Fibroblast of skin of back (primary cell): ENCODE data around the gene NEMP1.
"Not testable (repeated sequence)": the region's sequence is repeated elsewhere in the genome, so short reads cannot be mapped to it uniquely, and the experiment has no call there.

Experiments
- DNase-seq: peaks from one replicate; pipeline ENCODE4 v3.0.0-alpha.2; 2013

The NEMP1 gene

GRCh38 chr12:57027011-57027804 lies 51.4 kb downstream of the NEMP1 start:
- no peak for DNase-seq

- DNase-seq, result no peak
Observed at GRCh38 chr12:57025196-57025595, 53.4 kb downstream of the NEMP1 start.

GRCh38 chr12:57022324-57022723 lies 56.3 kb downstream of the NEMP1 start:
- DNase-seq, result not testable (repeated sequence)

DNA sequence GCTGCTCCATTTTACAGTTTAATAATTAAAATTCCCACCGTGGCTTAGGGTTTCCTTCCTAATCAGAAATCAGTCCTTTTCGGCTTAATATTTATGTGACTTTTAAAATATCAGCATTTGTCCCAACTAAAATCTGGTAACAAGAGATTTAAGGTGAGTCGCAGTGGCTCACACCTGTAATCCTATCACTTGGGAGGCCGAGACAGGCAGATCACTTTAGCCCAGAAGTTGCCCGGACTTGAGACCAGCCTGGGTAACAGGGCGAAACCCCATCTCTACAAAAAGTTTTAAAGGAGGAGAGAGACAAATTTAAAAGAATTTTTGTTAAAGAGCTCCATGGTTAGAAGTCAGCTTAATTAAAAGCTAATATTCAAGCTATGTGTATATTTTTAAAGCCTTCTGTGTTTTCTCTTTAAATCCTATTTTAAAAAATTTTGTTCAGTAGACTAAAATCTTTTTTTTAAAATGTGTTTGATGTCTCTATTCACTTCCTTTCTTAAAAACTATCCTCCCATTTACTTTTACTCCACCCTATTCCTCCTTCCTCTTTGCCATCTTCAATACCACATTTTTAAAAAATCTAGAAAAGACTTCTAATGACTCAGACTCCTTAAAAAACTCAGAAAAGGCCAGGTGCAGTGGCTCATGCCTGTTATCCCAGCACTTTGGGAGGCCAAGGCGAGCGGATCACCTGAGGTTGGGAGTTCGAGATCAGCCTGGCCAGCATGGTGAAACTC lies 58.4 kb downstream of the NEMP1 start:
- no peak for DNase-seq

- DNase-seq, result no peak
Observed at GRCh38 chr12:57018906-57019305, 59.7 kb downstream of the NEMP1 start.

GRCh38 chr12:57018353-57018752 lies 60.2 kb downstream of the NEMP1 start:
- DNase-seq, result not testable (repeated sequence)

DNA sequence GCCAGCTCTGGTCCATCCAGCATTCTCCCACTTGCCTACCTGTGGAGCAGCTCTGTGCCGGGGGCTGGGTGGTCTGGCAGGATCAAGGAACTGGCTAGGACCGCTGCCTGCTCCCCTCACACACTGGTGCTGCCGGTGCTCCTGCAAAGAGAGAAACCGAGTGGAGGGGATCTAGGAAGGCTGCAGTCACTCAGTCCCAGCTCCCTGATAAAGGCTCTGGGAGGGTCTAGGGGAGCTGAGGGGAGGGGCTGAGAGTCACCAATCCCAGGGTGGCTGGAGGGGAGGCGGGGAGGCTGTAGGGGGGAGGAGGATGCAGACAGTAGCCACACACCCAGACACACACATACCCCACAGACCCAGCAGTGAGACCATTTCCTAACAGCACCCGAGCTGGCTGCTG lies 62.2 kb downstream of the NEMP1 start, which contains the start of gene TAC3:
Gene TAC3, minus strand, starts transcription at position 182 of the 400 bp plus-strand sequence. CDS start 732 bp downstream, outside the sequence.
- DNase-seq, result no peak

GRCh38 chr12:57012600-57013465 lies 65.8 kb downstream of the NEMP1 start:
- DNase-seq, result no peak

DNA sequence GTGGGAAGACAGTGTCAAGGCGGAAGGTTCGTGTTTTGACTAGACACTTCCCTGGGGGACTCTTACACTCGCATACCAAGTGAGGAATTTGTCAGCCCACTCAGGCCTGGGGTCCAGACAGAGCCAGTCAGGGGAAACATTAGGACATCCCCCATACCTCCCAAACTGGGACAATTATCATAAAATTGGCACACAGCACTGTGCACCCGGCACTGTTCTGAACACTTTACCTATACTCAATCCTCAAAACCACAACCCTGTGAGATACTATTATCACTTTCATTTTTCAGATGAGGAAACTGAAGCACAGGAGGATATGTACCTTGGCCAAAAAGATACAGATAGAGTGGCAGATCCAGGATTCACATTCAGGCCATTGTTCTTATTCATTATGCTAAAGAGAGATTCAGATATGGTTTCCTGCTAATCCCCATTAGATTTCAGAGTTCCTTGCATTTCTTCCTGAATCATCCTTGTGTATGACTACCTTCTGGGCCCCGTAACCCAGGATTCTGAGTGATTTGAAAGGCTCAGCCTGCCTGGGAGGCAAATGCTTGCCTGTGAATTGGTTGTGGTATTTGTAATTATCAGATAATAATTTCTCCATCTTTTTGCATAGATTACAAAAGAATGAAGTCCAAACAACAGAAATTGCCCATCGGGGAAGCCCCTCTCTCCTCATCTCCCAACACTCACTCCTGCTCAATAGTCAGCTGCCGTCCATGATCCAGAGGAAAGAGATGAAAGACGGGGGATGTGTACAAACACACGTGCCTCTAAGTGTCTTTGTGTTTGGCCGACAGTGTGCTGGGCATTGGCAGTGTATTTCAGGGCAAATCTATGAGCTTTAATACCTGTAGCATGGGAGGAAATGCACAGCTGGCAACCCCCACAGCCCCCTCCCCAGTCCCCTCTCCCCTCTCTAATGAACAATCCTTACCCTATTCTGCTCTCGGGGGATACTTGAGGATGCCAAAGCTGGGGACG lies 66.9 kb downstream of the NEMP1 start:
- no peak for DNase-seq

GRCh38 chr12:57010627-57011247 lies 67.9 kb downstream of the NEMP1 start:
- DNase-seq, result no peak

GRCh38 chr12:57009949-57010626 lies 68.5 kb downstream of the NEMP1 start:
- no peak for DNase-seq

DNA sequence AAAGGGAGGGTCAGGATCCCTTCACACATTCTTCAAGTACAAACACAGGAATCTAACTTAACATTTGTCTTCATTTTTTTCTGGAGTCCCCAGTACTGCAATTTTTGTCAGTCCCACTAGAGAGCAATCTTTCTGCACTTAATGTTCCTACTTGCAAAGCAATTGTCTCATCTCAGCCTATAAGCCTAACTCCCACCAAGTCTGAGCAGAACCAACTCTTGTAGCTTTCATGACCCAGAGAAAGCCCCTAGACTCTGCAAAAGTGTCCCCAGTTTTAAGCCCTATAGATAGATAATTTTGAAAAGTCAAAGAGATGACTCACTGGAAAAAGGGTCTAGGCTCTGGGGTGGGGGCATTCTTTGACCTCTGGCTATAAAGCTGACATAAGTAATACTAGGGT lies 70.4 kb downstream of the NEMP1 start:
- DNase-seq, result peak; percentile 70

DNA sequence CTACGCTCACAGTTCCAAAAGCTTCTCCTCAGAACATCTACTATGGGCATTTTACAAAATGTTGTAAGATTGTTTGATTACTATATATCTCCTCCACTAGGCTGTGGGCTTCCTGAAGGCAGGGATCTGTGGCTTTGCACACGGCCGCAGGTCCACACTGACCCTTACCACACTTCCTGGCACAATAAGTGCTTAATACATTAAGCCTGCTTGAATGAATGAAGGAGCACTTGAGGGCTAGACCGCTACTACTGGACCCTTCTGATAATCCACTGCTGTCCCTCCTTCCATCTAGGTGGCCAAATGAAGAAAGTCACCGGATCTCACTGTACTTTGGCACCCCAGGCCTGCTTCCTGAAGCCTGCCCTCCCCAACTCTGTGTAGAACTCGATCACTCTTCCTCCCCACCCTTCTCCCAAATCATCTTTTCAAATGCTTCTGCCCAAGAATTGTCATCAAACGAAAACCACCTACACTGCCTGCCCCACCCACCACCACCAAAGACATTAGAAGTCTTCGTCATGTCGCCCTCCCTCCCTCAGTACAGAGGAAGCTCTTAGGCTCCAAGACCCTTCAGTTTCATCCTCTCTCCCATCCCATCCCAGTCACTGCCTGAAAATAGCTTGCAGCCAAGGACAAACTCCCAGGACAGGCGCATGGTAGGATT lies 71.6 kb downstream of the NEMP1 start:
- DNase-seq, result no peak

DNA sequence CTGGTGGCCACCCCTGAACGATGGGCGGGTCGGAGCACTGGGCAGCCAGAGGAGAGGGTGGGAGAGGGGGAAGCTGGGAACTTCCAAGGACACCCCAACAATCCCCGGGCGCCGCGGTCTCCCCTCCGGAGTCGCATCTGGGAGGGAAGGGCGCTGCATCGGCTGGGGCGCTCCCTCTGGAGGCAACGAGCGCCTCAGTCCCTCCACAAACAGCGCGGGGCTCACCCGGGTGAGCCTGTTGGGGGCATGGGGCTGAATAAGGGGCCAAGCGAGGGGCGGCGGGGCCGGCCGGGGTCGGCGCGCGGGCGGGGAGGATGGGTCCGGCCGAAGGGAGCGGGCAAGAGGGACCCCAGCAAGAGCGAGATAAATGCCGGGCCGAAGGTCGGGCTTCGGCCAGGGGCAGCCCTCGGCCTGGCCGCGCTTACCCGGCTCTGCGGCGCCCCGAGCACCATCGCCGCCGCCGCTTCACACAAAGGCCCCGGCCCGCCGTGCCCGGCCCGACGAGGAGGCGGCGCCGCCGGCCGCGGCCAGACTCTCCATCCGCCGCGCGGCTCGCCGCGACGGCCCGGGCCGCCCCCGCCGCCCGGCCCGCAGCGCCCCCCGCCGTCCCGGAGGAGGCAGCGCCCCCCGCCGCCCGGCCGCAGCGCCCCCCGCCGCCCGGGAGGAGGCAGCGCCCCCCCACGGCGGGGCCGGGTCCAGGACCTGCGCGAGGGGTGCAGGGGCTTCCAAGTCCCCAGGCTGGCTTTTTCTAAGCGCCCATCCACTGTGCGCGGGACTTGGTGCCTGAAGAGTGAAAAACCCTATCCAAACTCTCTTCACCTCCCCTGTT lies 72.4 kb downstream of the NEMP1 start, which contains the start of gene ZBTB39:
Gene ZBTB39, minus strand, starts transcription at position 567 of the 829 bp plus-strand sequence. CDS start 1,629 bp downstream, outside the sequence.
- DNase-seq, result peak; percentile 67
